GM18505 (cell line): ENCODE measurements around the gene GNB1.
"Not testable (repeated sequence)": the region's sequence is repeated elsewhere in the genome, so short reads cannot be mapped to it uniquely, and the experiment has no call there.

Source experiments
- ATAC-seq: cut with Tn5 transposase; IDR thresholded peaks from one replicate; pipeline ENCODE4 v1.9.1; 2021; ENCODE audit not compliant: unreplicated experiment
- POLR2A ChIP-seq: IDR thresholded peaks from 4 replicates; pipeline ENCODE4 v1.6.1; 2011; ENCODE audit warnings: borderline replicate concordance; ENCODE audit not compliant: insufficient read depth, insufficient read length; ENCODE audit errors: extremely low read depth

GNB1 gene

GRCh38 chr1:1895456-1896336, 4.8 kb upstream of the GNB1 start:
- ATAC-seq, result no peak
- no peak for TF ChIP-seq POLR2A

- TF ChIP-seq POLR2A, result no peak
- no peak for ATAC-seq
These were observed 4.2 kb upstream of the GNB1 start for GRCh38 chr1:1895060-1895418.

- ATAC-seq, result no peak
These were observed 3.6 kb upstream of the GNB1 start for GRCh38 chr1:1894354-1895059.

GRCh38 chr1:1893997-1894353, 3.1 kb upstream of the GNB1 start:
- TF ChIP-seq POLR2A, result no peak
- ATAC-seq, result no peak

More at GRCh38 chr1:1894354-1895059, 3.6 kb upstream of the GNB1 start:
- TF ChIP-seq POLR2A, result no peak

GRCh38 chr1:1893291-1893985, 2.6 kb upstream of the GNB1 start:
- no peak for ATAC-seq
- TF ChIP-seq POLR2A, result no peak

GRCh38 chr1:1892763-1893120, 1.9 kb upstream of the GNB1 start:
- no peak for ATAC-seq

GRCh38 chr1:1892079-1892762, 1.3 kb upstream of the GNB1 start:
- no peak for TF ChIP-seq POLR2A
- no peak for ATAC-seq

More at GRCh38 chr1:1892763-1893120, 1.9 kb upstream of the GNB1 start:
- TF ChIP-seq POLR2A, result no peak

GRCh38 chr1:1891349-1892078, 627 bp upstream of the GNB1 start:
- ATAC-seq, result peak; percentile 15

GRCh38 chr1:1889847-1890505, 911 bp downstream of the GNB1 start:
- ATAC-seq, result peak; percentile 24
- no peak for TF ChIP-seq POLR2A

More at GRCh38 chr1:1891349-1892078, 627 bp upstream of the GNB1 start:
- peak; percentile 49 for TF ChIP-seq POLR2A

- no peak for ATAC-seq
- TF ChIP-seq POLR2A, result no peak
These were observed 1.7 kb downstream of the GNB1 start for GRCh38 chr1:1889090-1889750.

GRCh38 chr1:1883890-1884289, 7.0 kb downstream of the GNB1 start:
- not testable (repeated sequence) for ATAC-seq
